Measurements from ENCODE around the gene PODXL. TPM values are rescaled to one million over a fixed set of nuclear protein-coding genes. Genes with fewer than 3 reads are reported as not detected.

PODXL gene
- total RNA-seq, 1 experiment from 2014 or later, result 727 TPM

DNA sequence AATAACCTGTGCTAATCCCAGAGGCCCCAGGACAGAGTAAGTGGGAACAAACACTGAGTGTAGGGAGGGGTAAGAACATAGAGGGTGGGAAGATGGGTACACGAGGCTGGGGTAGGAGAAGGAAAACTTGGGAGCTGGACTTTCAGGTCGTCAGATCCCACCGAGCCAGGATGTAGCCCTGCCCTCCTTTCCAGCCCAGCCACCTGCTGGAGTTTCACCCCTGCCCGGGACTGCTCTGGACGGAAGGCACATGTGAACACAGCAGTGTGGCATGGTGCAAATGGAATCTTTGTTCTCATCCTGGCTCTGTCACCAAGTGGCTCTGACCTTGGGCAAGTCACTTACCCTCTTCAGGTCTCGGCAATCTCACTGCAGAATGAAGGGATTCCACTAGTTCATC is 52.8 kb downstream of the PODXL start:
- H3K27ac ChIP-seq (ENCODE audit: insufficient read length, low read depth, low read length), result no peak overlapping the region
- H3K9me3 ChIP-seq (ENCODE audit: control insufficient read depth, low read depth, low read length), result no peaks in the 10 kb centered on the region
- H3K79me2 ChIP-seq (ENCODE audit: insufficient read depth, low read length), result no peaks in the 10 kb centered on the region
- no peak for DNase-seq
- whole genome bisulfite sequencing (ENCODE audit: extremely low coverage, insufficient read length, low lambda C conversion rate), result no CpG with 5 or more reads among the region's 6 CpGs
- H2BK5ac ChIP-seq (ENCODE audit: insufficient read length, low read length), result no peak overlapping the region
- H2BK15ac ChIP-seq (ENCODE audit: low read depth, low read length), result no peak overlapping the region
- no peak overlapping the region for H2BK120ac ChIP-seq (ENCODE audit: low read depth, low read length, poor library complexity, severe bottlenecking)
- no peak overlapping the region for H3K9ac ChIP-seq (ENCODE audit: extremely low read depth, insufficient read length, low read length)
- H2AFZ ChIP-seq (ENCODE audit: low read length), result no peak overlapping the region
- no peak overlapping the region for H4K8ac ChIP-seq (replicated peaks; ENCODE audit: insufficient read length, low read depth, low read length)
- H3K4me1 ChIP-seq (ENCODE audit: insufficient read depth, low read length), result no peaks in the 10 kb centered on the region
- peaks cover 16 to 28% of the 10 kb centered on the region in 2 experiments; a peak in 3 of 4 replicates for H3K4me1 Mint-ChIP-seq
- H2BK20ac ChIP-seq (ENCODE audit: low read depth, low read length, poor library complexity, severe bottlenecking), result no peak overlapping the region
- no peaks in the 10 kb centered on the region; the same call in none of the 2 replicates for H3K27me3 Mint-ChIP-seq (ENCODE audit: low read depth)
- no peak overlapping the region for H3K23ac ChIP-seq (ENCODE audit: insufficient read length, low read depth, low read length)
- H4K5ac ChIP-seq (ENCODE audit: insufficient read length, low read depth, low read length), result no peak overlapping the region
- peak overlapping the region in 1 of 3 experiments; percentile 95; a peak in 2 of 7 replicates for H3K27ac Mint-ChIP-seq
- no peak overlapping the region for H4K91ac ChIP-seq (ENCODE audit: insufficient read length, low read depth, low read length)
- no peaks in the 10 kb centered on the region for H4K20me1 ChIP-seq (ENCODE audit: control insufficient read depth, insufficient read depth, insufficient read length)
- peaks cover 73 to 99% (median 98%) of the 10 kb centered on the region in 3 experiments for H3K36me3 Mint-ChIP-seq (ENCODE audit: insufficient read depth in 1 of 3, low read depth in 3 of 3)
- H3K56ac ChIP-seq (ENCODE audit: insufficient read length, low read depth, low read length), result no peak overlapping the region
- H3T11ph ChIP-seq (ENCODE audit: low read length), result no peak overlapping the region
- no peaks in the 10 kb centered on the region for H3K27me3 ChIP-seq (ENCODE audit: insufficient read depth, low read length)
- H2AK5ac ChIP-seq (ENCODE audit: insufficient read length, low read length), result no peak overlapping the region
- H3K18ac ChIP-seq (ENCODE audit: insufficient read length, low read depth, low read length), result no peak overlapping the region
- no peaks in the 10 kb centered on the region for H3K23me2 ChIP-seq (ENCODE audit: insufficient read length, low read depth, low read length, poor library complexity, severe bottlenecking)
- TF ChIP-seq, protein P1, sequence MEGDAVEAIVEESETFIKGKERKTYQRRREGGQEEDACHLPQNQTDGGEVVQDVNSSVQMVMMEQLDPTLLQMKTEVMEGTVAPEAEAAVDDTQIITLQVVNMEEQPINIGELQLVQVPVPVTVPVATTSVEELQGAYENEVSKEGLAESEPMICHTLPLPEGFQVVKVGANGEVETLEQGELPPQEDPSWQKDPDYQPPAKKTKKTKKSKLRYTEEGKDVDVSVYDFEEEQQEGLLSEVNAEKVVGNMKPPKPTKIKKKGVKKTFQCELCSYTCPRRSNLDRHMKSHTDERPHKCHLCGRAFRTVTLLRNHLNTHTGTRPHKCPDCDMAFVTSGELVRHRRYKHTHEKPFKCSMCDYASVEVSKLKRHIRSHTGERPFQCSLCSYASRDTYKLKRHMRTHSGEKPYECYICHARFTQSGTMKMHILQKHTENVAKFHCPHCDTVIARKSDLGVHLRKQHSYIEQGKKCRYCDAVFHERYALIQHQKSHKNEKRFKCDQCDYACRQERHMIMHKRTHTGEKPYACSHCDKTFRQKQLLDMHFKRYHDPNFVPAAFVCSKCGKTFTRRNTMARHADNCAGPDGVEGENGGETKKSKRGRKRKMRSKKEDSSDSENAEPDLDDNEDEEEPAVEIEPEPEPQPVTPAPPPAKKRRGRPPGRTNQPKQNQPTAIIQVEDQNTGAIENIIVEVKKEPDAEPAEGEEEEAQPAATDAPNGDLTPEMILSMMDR (conservative IDR thresholded peaks at IDR 0.05), result no peak
- H3K4ac ChIP-seq (ENCODE audit: low read depth, low read length), result no peak overlapping the region
- no peak overlapping the region for H3K4me3 Mint-ChIP-seq
- no peak overlapping the region for H3K14ac ChIP-seq (ENCODE audit: insufficient read depth, low read length)
- no peaks in the 10 kb centered on the region for H3K9me3 Mint-ChIP-seq
- H3K4me2 ChIP-seq (ENCODE audit: insufficient read depth, insufficient read length, low read length), result no peak overlapping the region
- H3K79me1 ChIP-seq (ENCODE audit: insufficient read depth, low read depth, low read length, poor library complexity, severe bottlenecking), result peaks cover 3% of the 10 kb centered on the region
- no peak overlapping the region for H2BK12ac ChIP-seq (ENCODE audit: insufficient read length, low read depth, low read length)
